RWPE1 (cell line): ENCODE results near the gene GRIN2C.

Experiments
- CTCF ChIA-PET: fragments of 350-600 bp; sonication (Branson Sonifier 250); formaldehyde crosslinking; extraction: SDS; loops from one replicate; lab custom pipeline; 2021; lab: Yijun Ruan, JAX
- POLR2A ChIA-PET: fragments of 400-600 bp; formaldehyde crosslinking; extraction: SDS; loops from one replicate; lab custom pipeline; 2020; ENCODE audit warnings: antibody characterized with exemption; ENCODE audit not compliant: low non-redundant PET; lab: Yijun Ruan, JAX
- DNase-seq: peaks from one replicate; pipeline ENCODE4 v3.0.0; 2012; ENCODE audit warnings: low spot score
- H3K27ac ChIP-seq: fragments of 450-650 bp; 2 replicates; pipeline ENCODE4 v1.5.1; 2017
- TF ChIP-seq, protein P1 (sequence below): fragments of 450-650 bp; conservative IDR thresholded peaks from 2 replicates; pipeline ENCODE4 v1.5.1; 2017; ENCODE audit warnings: low read depth, mild to moderate bottlenecking

GRIN2C gene

GRCh38 chr17:74821655-74822334, 37.9 kb downstream of the GRIN2C start:
- ChIA-PET POLR2A (no interaction called here), CTCF (interaction anchor here (1.3 kb wide), 1 partner anchor 30 kb away, joined by 3 read pairs; no protein-coding TSS in a partner anchor)
- no peak overlapping the region for H3K27ac ChIP-seq
- no peak for DNase-seq
- TF ChIP-seq, protein P1, sequence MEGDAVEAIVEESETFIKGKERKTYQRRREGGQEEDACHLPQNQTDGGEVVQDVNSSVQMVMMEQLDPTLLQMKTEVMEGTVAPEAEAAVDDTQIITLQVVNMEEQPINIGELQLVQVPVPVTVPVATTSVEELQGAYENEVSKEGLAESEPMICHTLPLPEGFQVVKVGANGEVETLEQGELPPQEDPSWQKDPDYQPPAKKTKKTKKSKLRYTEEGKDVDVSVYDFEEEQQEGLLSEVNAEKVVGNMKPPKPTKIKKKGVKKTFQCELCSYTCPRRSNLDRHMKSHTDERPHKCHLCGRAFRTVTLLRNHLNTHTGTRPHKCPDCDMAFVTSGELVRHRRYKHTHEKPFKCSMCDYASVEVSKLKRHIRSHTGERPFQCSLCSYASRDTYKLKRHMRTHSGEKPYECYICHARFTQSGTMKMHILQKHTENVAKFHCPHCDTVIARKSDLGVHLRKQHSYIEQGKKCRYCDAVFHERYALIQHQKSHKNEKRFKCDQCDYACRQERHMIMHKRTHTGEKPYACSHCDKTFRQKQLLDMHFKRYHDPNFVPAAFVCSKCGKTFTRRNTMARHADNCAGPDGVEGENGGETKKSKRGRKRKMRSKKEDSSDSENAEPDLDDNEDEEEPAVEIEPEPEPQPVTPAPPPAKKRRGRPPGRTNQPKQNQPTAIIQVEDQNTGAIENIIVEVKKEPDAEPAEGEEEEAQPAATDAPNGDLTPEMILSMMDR: no peak

- POLR2A ChIA-PET: no interaction called here
- TF ChIP-seq, protein P1: no peak
- CTCF ChIA-PET: no interaction called here
- no peak overlapping the region for H3K27ac ChIP-seq
- DNase-seq: no peak
Observed at GRCh38 chr17:74819801-74820436, 39.8 kb downstream of the GRIN2C start.

DNA sequence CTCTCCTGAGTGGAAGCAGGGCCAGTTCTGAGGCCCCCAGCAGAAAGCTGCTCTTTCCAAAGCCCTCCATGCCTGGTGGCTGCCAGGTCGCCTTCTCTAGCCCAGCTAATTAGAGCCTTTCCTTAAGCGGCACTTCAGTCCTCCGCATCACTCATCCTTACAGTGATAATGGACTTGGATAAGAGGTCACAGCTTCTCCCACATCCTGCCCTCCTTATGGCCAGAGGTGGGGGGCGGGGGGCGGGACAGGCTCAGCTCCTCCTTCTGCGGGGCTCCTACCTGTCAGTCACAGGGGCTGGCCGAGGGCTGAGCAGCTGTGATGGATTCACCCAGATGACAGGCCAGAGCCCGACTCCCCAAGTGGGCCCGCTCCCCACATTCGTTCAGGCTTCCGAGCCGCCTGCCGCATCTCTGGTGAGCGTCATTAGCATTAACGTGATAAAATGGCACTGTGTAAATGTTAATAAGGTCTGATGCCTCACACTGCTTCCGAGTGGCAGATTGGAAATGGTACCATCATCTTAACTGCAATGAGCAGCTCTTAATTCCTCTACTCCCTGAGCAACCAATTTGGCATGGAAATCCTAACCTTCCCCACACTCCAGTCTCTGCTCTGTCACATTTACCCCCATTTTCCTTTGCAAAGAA, 41.3 kb downstream of the GRIN2C start:
- no peak overlapping the region for H3K27ac ChIP-seq
- no peak for DNase-seq
- TF ChIP-seq, protein P1: no peak
- ChIA-PET POLR2A (no interaction called here), CTCF (interaction anchor here (0.6 kb wide), 1 partner anchor 9 kb away, joined by 4 read pairs; no protein-coding TSS in a partner anchor)

- H3K27ac ChIP-seq: no peak overlapping the region
- no peak for DNase-seq
- CTCF ChIA-PET: no interaction called here
- POLR2A ChIA-PET: no interaction called here
- TF ChIP-seq, protein P1: no peak
Observed at GRCh38 chr17:74816905-74817620, 42.6 kb downstream of the GRIN2C start.

DNA sequence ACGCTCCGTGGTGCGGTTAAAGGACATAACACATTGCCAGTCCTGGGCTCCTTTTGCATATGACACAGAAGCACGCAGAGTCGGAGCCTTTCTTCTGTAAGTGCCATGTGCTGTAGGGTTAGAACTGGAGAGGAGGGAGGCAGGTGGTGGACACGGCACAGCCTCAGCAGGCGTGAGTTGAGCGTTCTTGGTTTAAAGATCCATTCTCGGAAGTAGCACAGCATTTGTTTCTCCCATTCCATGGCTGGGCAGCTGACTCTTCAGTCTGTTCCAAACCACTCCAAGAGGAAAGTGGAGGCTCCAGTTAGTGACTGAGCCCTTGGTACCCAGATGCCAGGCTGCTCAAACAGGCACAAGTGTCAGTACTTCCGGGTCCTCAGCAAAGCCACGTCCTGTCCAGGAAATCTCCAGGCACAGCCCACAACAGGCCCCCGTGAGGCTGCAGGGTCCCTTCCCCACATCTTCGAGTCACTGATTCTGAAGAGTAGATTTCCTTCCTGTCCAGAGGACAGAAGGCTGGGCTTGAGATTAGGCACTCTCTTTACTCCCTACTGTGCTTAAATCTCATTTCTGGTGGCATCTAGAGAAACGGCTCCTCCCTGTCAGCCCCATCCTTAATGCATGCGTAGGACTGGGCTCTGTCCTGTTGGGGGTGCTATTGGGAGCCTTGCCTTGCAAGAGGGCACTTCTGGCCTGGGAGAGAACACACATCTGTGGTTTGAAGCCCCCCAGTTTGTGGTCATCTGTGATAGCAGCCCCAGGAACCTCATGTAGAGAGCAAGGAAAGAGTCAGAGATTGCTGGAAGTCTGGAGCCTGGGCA, 43.9 kb downstream of the GRIN2C start:
- no peak for DNase-seq
- POLR2A ChIA-PET: no interaction called here
- CTCF ChIA-PET: no interaction called here
- TF ChIP-seq, protein P1: no peak
- no peak overlapping the region for H3K27ac ChIP-seq
